HFFc6 (cell line): ENCODE measurements around the gene SPDYE1. TPM values are rescaled to one million over a fixed set of nuclear protein-coding genes. Genes with fewer than 3 reads are reported as not detected.
"Not testable (repeated sequence)": the region's sequence is repeated elsewhere in the genome, so short reads cannot be mapped to it uniquely, and the experiment has no call there.

ENCODE experiments used
- DNase-seq: peaks from one replicate; pipeline ENCODE4 v3.0.0-alpha.2; 2018
- H3K27ac Mint-ChIP-seq: 2 replicates; pipeline ENCODE4 v1.8.0; 2020; ENCODE audit warnings: mild to moderate bottlenecking, mixed read lengths
- H3K27me3 Mint-ChIP-seq: 2 replicates; pipeline ENCODE4 v1.8.0; 2021; ENCODE audit warnings: mild to moderate bottlenecking, moderate library complexity, mixed read lengths; ENCODE audit not compliant: insufficient read depth
- H3K36me3 Mint-ChIP-seq: 2 replicates; pipeline ENCODE4 v1.8.0; 2021; ENCODE audit warnings: low read depth, mixed read lengths
- H3K4me1 Mint-ChIP-seq: 2 replicates; pipeline ENCODE4 v1.8.0; 2020; ENCODE audit warnings: low read depth, mixed read lengths
- H3K4me3 Mint-ChIP-seq: 2 replicates; pipeline ENCODE4 v1.8.0; 2020; ENCODE audit warnings: mild to moderate bottlenecking, moderate library complexity, mixed read lengths
- H3K9me3 Mint-ChIP-seq: 2 replicates; pipeline ENCODE4 v1.8.0; 2020; ENCODE audit warnings: mild to moderate bottlenecking, mixed read lengths
- total RNA-seq, 6 experiments: library from RNA; stranded (reverse); fragmentation: NEBNext Ultra II Directional; extraction: Animal tissue kit (Norgen Biotek cat#: 25700); gene quantifications; 2 replicates in 1 of 6; 3 replicates in 5 of 6; pipeline ENCODE4 v1.2.3, GENCODE V29; 2021
- TF ChIP-seq, protein P1 (sequence below): fragments of 200-600 bp; sonication (generic); IDR thresholded peaks from 2 replicates; pipeline ENCODE4 v1.5.0; 2021; ENCODE audit warnings: antibody characterized with exemption, mild to moderate bottlenecking

Gene SPDYE1
- total RNA-seq, 6 experiments from 2014 or later = not detected

GRCh38 chr7:43960933-43961332 lies 36.8 kb upstream of the SPDYE1 start:
- no peaks in the 10 kb centered on the region for H3K4me1 Mint-ChIP-seq
- H3K27ac Mint-ChIP-seq = no peak overlapping the region
- TF ChIP-seq, protein P1, sequence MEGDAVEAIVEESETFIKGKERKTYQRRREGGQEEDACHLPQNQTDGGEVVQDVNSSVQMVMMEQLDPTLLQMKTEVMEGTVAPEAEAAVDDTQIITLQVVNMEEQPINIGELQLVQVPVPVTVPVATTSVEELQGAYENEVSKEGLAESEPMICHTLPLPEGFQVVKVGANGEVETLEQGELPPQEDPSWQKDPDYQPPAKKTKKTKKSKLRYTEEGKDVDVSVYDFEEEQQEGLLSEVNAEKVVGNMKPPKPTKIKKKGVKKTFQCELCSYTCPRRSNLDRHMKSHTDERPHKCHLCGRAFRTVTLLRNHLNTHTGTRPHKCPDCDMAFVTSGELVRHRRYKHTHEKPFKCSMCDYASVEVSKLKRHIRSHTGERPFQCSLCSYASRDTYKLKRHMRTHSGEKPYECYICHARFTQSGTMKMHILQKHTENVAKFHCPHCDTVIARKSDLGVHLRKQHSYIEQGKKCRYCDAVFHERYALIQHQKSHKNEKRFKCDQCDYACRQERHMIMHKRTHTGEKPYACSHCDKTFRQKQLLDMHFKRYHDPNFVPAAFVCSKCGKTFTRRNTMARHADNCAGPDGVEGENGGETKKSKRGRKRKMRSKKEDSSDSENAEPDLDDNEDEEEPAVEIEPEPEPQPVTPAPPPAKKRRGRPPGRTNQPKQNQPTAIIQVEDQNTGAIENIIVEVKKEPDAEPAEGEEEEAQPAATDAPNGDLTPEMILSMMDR = no peak
- no peaks in the 10 kb centered on the region for H3K9me3 Mint-ChIP-seq
- no peak overlapping the region for H3K4me3 Mint-ChIP-seq
- peaks cover 19% of the 10 kb centered on the region for H3K36me3 Mint-ChIP-seq
- DNase-seq = no peak
- no peaks in the 10 kb centered on the region; the same call in 1 of the 2 replicates for H3K27me3 Mint-ChIP-seq

DNA sequence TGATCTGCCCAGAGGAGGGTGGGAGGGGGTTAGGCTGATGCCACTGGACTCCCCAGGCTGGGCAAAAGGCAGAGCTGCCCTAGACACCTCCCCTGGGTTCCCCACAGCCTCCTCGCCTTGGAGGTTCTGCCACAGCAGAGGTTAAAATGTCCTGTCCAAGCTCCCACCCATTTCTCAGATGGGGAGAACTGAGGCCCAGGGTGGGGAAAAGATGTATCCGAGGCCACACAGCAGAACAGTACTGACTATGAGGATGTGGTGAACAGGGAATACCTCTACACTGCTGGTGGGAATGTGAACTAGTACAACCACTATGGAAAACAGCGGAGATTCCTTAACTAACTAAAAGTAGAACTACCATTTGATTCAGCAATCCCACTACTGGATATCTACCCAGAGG lies 31.3 kb upstream of the SPDYE1 start:
- DNase-seq, H3K27ac Mint-ChIP-seq, H3K9me3 Mint-ChIP-seq, H3K36me3 Mint-ChIP-seq, H3K27me3 Mint-ChIP-seq, H3K4me3 Mint-ChIP-seq: not testable (repeated sequence)
- H3K4me1 Mint-ChIP-seq = peaks cover 10% of the 10 kb centered on the region

DNA sequence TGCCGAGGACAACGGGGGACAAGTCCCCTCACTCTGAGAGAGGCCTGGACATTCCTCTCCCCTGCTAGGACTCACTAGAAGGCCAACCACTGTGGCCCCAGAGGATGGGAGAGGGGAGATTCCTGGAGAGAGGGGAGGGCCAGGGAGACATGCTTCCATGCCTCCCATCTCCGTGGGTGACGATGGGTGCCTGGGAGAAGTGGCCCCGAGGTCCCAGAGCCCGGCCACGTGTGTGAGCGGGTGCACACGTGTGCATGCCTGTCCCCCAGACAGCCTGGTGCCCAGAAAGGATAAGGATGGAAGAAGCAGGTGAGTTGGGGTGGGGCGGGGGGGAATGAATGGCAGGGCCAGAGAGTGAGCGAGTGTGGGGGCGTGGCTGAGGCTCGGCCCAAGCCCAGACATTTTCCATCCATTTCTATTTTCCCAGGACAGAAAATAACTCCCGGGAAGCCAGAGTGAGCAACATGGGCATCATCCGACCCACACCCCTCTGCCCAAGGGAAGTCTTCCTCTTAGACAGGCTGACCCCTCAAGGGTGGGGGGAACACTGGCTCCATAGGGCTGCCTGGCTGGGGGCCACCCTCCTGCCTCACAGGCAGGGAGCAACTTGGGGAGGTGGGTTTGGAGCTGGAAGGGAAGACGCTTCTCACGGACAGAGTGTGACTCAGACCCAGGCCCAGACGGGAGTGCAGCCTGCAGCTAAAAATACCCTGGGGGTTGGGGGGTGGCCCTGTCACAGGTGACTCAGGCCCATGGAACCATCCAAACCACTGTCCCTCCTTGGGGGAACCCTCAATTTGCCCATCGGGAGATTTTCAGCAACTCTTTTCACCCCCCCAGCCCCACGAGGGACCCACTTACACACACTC lies 29.3 kb upstream of the SPDYE1 start:
- not testable (repeated sequence) for H3K36me3 Mint-ChIP-seq, H3K9me3 Mint-ChIP-seq, H3K27me3 Mint-ChIP-seq
- Mint-ChIP-seq H3K4me3 (peak overlapping the region; percentile 60; the same call in 1 of the 2 replicates), H3K4me1 (peaks cover 10% of the 10 kb centered on the region), H3K27ac (peak overlapping the region; percentile 97)
- peak; percentile 39 for DNase-seq

DNA sequence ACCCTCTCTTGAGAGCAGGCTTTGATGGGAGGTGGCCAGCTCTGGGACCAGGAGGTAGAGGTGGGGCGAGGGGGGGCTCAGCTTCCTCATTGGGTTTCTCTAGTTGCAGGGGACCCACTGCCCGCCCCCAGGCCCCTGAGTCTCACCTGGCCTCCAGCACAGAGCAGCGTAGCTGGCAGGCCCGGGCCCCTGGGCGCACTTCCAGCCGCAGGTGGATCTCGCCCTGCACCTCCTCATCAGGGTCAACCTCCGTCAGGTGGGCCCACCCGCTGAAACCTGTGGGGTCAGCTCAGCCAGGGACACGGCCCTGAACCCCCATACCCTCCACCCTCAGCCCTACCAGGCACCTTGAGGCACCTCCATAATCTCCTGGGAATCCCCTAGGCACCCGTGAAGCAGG lies 28.1 kb upstream of the SPDYE1 start:
- not testable (repeated sequence) for H3K4me3 Mint-ChIP-seq, DNase-seq, H3K9me3 Mint-ChIP-seq, H3K36me3 Mint-ChIP-seq, H3K27me3 Mint-ChIP-seq
- peaks cover 10% of the 10 kb centered on the region for H3K4me1 Mint-ChIP-seq
- peak overlapping the region; percentile 70; the same call in 1 of the 2 replicates for H3K27ac Mint-ChIP-seq

GRCh38 chr7:43970698-43971097 lies 27.0 kb upstream of the SPDYE1 start:
- not testable (repeated sequence) for H3K9me3 Mint-ChIP-seq, DNase-seq, H3K27ac Mint-ChIP-seq, H3K36me3 Mint-ChIP-seq, H3K27me3 Mint-ChIP-seq, H3K4me3 Mint-ChIP-seq
- H3K4me1 Mint-ChIP-seq = peaks cover 10% of the 10 kb centered on the region

GRCh38 chr7:43974033-43974573 lies 23.6 kb upstream of the SPDYE1 start:
- H3K4me1 Mint-ChIP-seq, H3K4me3 Mint-ChIP-seq, H3K27ac Mint-ChIP-seq, H3K36me3 Mint-ChIP-seq, H3K27me3 Mint-ChIP-seq, DNase-seq, H3K9me3 Mint-ChIP-seq: not testable (repeated sequence)

GRCh38 chr7:43974725-43975482 lies 22.8 kb upstream of the SPDYE1 start:
- DNase-seq = not testable (repeated sequence)

GRCh38 chr7:43977525-43977924 lies 20.2 kb upstream of the SPDYE1 start:
- Mint-ChIP-seq H3K9me3 (no peaks in the 10 kb centered on the region), H3K27ac (no peak overlapping the region), H3K4me1 (no peaks in the 10 kb centered on the region), H3K36me3 (no peaks in the 10 kb centered on the region), H3K4me3 (no peak overlapping the region), H3K27me3 (no peaks in the 10 kb centered on the region)
- TF ChIP-seq, protein P1 = no peak
- DNase-seq = no peak

More at GRCh38 chr7:43974725-43975482, 22.8 kb upstream of the SPDYE1 start:
- not testable (repeated sequence) for H3K9me3 Mint-ChIP-seq, H3K4me3 Mint-ChIP-seq, H3K27ac Mint-ChIP-seq, H3K27me3 Mint-ChIP-seq, H3K4me1 Mint-ChIP-seq, H3K36me3 Mint-ChIP-seq

- DNase-seq, H3K27me3 Mint-ChIP-seq, H3K27ac Mint-ChIP-seq, H3K4me1 Mint-ChIP-seq, H3K4me3 Mint-ChIP-seq, H3K36me3 Mint-ChIP-seq, H3K9me3 Mint-ChIP-seq: not testable (repeated sequence)
These were observed 19.6 kb upstream of the SPDYE1 start for GRCh38 chr7:43978102-43978501.

GRCh38 chr7:43982848-43983247 lies 14.8 kb upstream of the SPDYE1 start:
- H3K36me3 Mint-ChIP-seq, H3K4me1 Mint-ChIP-seq, H3K9me3 Mint-ChIP-seq, DNase-seq, H3K4me3 Mint-ChIP-seq, H3K27me3 Mint-ChIP-seq, H3K27ac Mint-ChIP-seq: not testable (repeated sequence)
